HEK293 (cell line): ENCODE data around the gene ZNF28.
"Not testable (repeated sequence)": the region's sequence is repeated elsewhere in the genome, so short reads cannot be mapped to it uniquely, and the experiment has no call there.

Source experiments
- ZNF174 ChIP-seq: fragments of 450-650 bp; formaldehyde crosslinking; IDR thresholded peaks from 2 replicates; pipeline ENCODE4 v1.5.0; 2017; ENCODE audit warnings: missing biosample characterization, mild to moderate bottlenecking, missing genetic modification characterization
- ZNF350 ChIP-seq: fragments of 450-650 bp; formaldehyde crosslinking; IDR thresholded peaks from 2 replicates; pipeline ENCODE4 v1.5.0; 2017; ENCODE audit warnings: missing biosample characterization, mild to moderate bottlenecking, missing genetic modification characterization
- TF ChIP-seq, protein P1 (sequence below): fragments of 450-650 bp; formaldehyde crosslinking; IDR thresholded peaks from 2 replicates; pipeline ENCODE4 v1.5.1; 2016; ENCODE audit warnings: missing biosample characterization, missing genetic modification characterization
- TF ChIP-seq, protein P2 (sequence below): fragments of 450-650 bp; formaldehyde crosslinking; IDR thresholded peaks from 2 replicates; pipeline ENCODE4 v1.5.1; 2016; ENCODE audit warnings: missing biosample characterization, missing genetic modification characterization

DNA sequence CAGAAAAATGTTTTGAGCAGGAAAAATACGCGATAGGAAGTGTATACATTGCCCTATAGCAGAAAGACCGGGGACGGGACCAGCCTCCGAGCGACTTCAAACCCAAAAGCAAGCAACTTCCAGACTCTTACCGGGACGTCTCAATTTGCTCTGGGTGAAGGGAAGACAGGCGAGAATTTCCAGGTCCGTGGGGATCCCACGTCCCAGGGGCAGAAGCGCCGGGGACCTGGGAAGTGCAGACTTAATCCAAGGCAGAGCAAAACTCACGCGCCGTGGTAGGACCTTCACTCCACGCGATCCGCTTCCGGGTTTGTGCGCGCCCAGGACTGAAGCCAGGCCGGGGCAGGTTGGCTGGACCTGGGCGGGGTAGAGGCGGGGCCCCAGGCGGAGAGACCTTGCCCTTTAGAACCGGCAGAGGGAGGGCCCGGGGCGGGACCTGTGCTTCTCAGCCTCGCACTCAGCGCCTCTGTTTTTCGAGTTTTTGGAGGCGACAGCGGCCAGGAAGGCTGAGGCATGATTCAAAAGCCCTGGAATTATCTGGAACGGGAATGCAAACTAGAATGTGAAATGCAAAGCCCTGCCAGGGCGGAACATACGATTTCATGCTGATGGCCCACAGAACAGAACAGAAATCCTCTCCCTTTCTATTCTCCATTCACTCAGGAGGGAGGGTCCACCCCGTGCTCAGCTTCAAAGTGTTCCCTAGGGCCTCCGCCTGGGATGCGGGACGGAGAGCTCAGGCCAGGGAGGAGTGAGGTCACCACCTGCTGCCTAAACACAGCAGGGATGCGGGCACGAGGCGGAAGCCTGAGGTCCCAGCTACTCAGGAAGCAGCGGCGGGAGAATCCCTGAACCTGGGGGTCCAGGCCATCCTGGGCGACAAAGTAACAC is 34.7 kb downstream of the ZNF28 start, which contains the start of gene ZNF600:
- TF ChIP-seq, protein P1, sequence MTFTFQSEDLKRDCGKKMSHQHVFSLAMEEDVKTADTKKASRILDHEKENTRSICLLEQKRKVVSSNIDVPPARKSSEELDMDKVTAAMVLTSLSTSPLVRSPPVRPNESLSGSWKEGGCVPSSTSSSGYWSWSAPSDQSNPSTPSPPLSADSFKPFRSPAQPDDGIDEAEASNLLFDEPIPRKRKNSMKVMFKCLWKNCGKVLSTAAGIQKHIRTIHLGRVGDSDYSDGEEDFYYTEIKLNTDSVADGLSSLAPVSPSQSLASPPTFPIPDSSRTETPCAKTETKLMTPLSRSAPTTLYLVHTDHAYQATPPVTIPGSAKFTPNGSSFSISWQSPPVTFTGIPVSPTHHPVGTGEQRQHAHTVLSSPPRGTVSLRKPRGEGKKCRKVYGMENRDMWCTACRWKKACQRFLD (tag by site-specific recombination) = not testable (repeated sequence)
- TF ChIP-seq, protein P2, sequence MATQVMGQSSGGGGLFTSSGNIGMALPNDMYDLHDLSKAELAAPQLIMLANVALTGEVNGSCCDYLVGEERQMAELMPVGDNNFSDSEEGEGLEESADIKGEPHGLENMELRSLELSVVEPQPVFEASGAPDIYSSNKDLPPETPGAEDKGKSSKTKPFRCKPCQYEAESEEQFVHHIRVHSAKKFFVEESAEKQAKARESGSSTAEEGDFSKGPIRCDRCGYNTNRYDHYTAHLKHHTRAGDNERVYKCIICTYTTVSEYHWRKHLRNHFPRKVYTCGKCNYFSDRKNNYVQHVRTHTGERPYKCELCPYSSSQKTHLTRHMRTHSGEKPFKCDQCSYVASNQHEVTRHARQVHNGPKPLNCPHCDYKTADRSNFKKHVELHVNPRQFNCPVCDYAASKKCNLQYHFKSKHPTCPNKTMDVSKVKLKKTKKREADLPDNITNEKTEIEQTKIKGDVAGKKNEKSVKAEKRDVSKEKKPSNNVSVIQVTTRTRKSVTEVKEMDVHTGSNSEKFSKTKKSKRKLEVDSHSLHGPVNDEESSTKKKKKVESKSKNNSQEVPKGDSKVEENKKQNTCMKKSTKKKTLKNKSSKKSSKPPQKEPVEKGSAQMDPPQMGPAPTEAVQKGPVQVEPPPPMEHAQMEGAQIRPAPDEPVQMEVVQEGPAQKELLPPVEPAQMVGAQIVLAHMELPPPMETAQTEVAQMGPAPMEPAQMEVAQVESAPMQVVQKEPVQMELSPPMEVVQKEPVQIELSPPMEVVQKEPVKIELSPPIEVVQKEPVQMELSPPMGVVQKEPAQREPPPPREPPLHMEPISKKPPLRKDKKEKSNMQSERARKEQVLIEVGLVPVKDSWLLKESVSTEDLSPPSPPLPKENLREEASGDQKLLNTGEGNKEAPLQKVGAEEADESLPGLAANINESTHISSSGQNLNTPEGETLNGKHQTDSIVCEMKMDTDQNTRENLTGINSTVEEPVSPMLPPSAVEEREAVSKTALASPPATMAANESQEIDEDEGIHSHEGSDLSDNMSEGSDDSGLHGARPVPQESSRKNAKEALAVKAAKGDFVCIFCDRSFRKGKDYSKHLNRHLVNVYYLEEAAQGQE (tag by site-specific recombination) = not testable (repeated sequence)
- not testable (repeated sequence) for TF ChIP-seq ZNF350, ZNF174 (tag by site-specific recombination)
